HepG2 (cell line): ENCODE data around the gene TMEM143. TPM values are rescaled to one million over a fixed set of nuclear protein-coding genes. Genes with fewer than 3 reads are reported as not detected.

Source experiments
- ARID2 ChIP-seq: sonication (generic); formaldehyde crosslinking; IDR thresholded peaks from 2 replicates; pipeline ENCODE4 v1.8.1; 2022; ENCODE audit warnings: mild to moderate bottlenecking, missing genetic modification reagents, borderline replicate concordance
- ATM ChIP-seq: fragments of 450-650 bp; IDR thresholded peaks from 2 replicates; pipeline ENCODE4 v1.7.1; 2017; ENCODE audit warnings: mild to moderate bottlenecking, borderline replicate concordance
- DMTF1 ChIP-seq: sonication (generic); formaldehyde crosslinking; IDR thresholded peaks from 2 replicates; pipeline ENCODE4 v1.4.0; 2020; ENCODE audit warnings: mild to moderate bottlenecking, missing genetic modification reagents
- FOXJ3 ChIP-seq: sonication (generic); formaldehyde crosslinking; IDR thresholded peaks from 2 replicates; pipeline ENCODE4 v1.4.0; 2020; ENCODE audit warnings: missing genetic modification reagents, mild to moderate bottlenecking, borderline replicate concordance
- HDAC1 ChIP-seq: sonication (generic); formaldehyde crosslinking; IDR thresholded peaks from 2 replicates; pipeline ENCODE4 v1.5.1; 2020; ENCODE audit warnings: mild to moderate bottlenecking, missing genetic modification reagents
- HIC2 ChIP-seq: sonication (generic); formaldehyde crosslinking; IDR thresholded peaks from 2 replicates; pipeline ENCODE4 v1.9.0; 2022; ENCODE audit warnings: low read depth, missing genetic modification reagents
- HMG20B ChIP-seq: conservative IDR thresholded peaks from 2 replicates; pipeline ENCODE4 v1.6.1; 2016; ENCODE audit warnings: missing genetic modification reagents, missing compliant biosample characterization
- HNF4G ChIP-seq, 2 experiments: sonication (generic) in 1 of 2; formaldehyde crosslinking in 1 of 2; IDR thresholded peaks; 2 replicates each; pipeline versions ENCODE4 v1.4.0 to v1.6.1; 2011 to 2020; ENCODE audit warnings: borderline replicate concordance in 2 of 2, low read depth in 2 of 2, mild to moderate bottlenecking in 2 of 2, low read length in 1 of 2, missing genetic modification reagents in 1 of 2, moderate library complexity in 1 of 2
- KDM2A ChIP-seq: sonication (generic); formaldehyde crosslinking; IDR thresholded peaks from 2 replicates; pipeline ENCODE4 v1.4.0; 2020; ENCODE audit warnings: low read depth, missing genetic modification reagents, borderline replicate concordance
- MAF1 ChIP-seq: sonication (generic); formaldehyde crosslinking; IDR thresholded peaks from 2 replicates; pipeline ENCODE4 v1.5.0; 2020; ENCODE audit warnings: missing genetic modification reagents, borderline replicate concordance
- NR2F6 ChIP-seq, 2 experiments: IDR thresholded peaks; 2 replicates each; pipeline ENCODE4 v1.6.1; 2016; ENCODE audit warnings: antibody characterized with exemption in 1 of 2, mild to moderate bottlenecking in 1 of 2
- PCBP2 ChIP-seq: fragments of 200-400 bp; formaldehyde crosslinking; optimal IDR thresholded peaks from 2 replicates; pipeline ENCODE3; 2018; ENCODE audit warnings: low read length, low read depth; ENCODE audit not compliant: poor library complexity, severe bottlenecking
- PITX1 ChIP-seq: sonication (generic); formaldehyde crosslinking; IDR thresholded peaks from 2 replicates; pipeline ENCODE4 v1.5.1; 2020; ENCODE audit warnings: mild to moderate bottlenecking, missing genetic modification reagents
- POLR2AphosphoS5 ChIP-seq: IDR thresholded peaks from 2 replicates; pipeline ENCODE4 v1.6.1; 2012; ENCODE audit warnings: low read depth, low read length
- PRMT3 ChIP-seq: sonication (generic); formaldehyde crosslinking; IDR thresholded peaks from 2 replicates; pipeline ENCODE4 v1.8.1; 2022; ENCODE audit warnings: low read depth, mild to moderate bottlenecking, moderate library complexity, missing genetic modification reagents, borderline replicate concordance
- RAD21 ChIP-seq: fragments of 450-650 bp; formaldehyde crosslinking; IDR thresholded peaks from 2 replicates; pipeline ENCODE4 v1.5.0; 2020; ENCODE audit warnings: mild to moderate bottlenecking
- TP53 ChIP-seq: sonication (generic); formaldehyde crosslinking; conservative IDR thresholded peaks from 2 replicates; pipeline ENCODE4 v1.4.0; 2020; ENCODE audit warnings: missing genetic modification reagents
- XBP1 ChIP-seq: sonication (generic); formaldehyde crosslinking; IDR thresholded peaks from 2 replicates; pipeline ENCODE4 v1.5.0; 2020; ENCODE audit warnings: missing genetic modification reagents
- ZBTB34 ChIP-seq: sonication (generic); formaldehyde crosslinking; IDR thresholded peaks from 2 replicates; pipeline ENCODE4 v1.8.0; 2022; ENCODE audit warnings: mild to moderate bottlenecking, missing genetic modification reagents
- ZFP37 ChIP-seq: sonication (generic); formaldehyde crosslinking; IDR thresholded peaks from 2 replicates; pipeline ENCODE4 v1.4.0; 2020; ENCODE audit warnings: missing genetic modification reagents, borderline replicate concordance
- ZNF136 ChIP-seq: sonication (generic); formaldehyde crosslinking; IDR thresholded peaks from 2 replicates; pipeline ENCODE4 v1.8.1; 2022; ENCODE audit warnings: low read depth, mild to moderate bottlenecking, moderate library complexity, missing genetic modification reagents
- ZNF331 ChIP-seq: sonication (generic); formaldehyde crosslinking; IDR thresholded peaks from 2 replicates; pipeline ENCODE4 v1.4.0; 2020; ENCODE audit warnings: missing genetic modification reagents
- ZNF468 ChIP-seq: sonication (generic); formaldehyde crosslinking; IDR thresholded peaks from 2 replicates; pipeline ENCODE4 v1.8.0; 2022; ENCODE audit warnings: mild to moderate bottlenecking, moderate library complexity, missing genetic modification reagents
- ZSCAN5A ChIP-seq: sonication (generic); formaldehyde crosslinking; IDR thresholded peaks from 2 replicates; pipeline ENCODE4 v1.8.0; 2022; ENCODE audit warnings: mild to moderate bottlenecking, missing genetic modification reagents, borderline replicate concordance
- polyA plus RNA-seq, 8 experiments: library from polyadenylated mRNA; depleted of rRNA in 3 of 8; stranded (reverse) in 7 of 8; unstranded in 1 of 8; fragments of >200 nt; fragmentation: Illumina TruSeq in 4 of 8; extraction: Trizol in 4 of 8; gene quantifications; 2 replicates each; pipeline versions ENCODE4 v1.2.1 to v1.2.3, GENCODE V29; 2011 to 2016; ENCODE audit warnings: low read depth in 4 of 8, missing spikeins in 1 of 8, mixed read lengths in 1 of 8; ENCODE audit not compliant: insufficient read depth in 1 of 8
- total RNA-seq, 5 experiments: library from RNA; depleted of rRNA; stranded (reverse); fragments of >200 nt; fragmentation: Illumina TruSeq; extraction: Trizol; gene quantifications; 2 replicates each; pipeline ENCODE4 v1.2.3, GENCODE V29; 2016; ENCODE audit warnings: low read depth in 1 of 5

TMEM143 gene
- total and polyA plus RNA-seq, 2 of the 13 experiments (the other 11 are each of a cell fraction or from before 2014, with no cell fraction given), result 7.7 to 11.3 TPM

- TF ChIP-seq ZBTB34, result peak; percentile 87
- no peak for TF ChIP-seq PCBP2
- no peak for TF ChIP-seq HNF4G (IDR thresholded peaks at IDR 0.05; ENCODE audit: borderline replicate concordance, low read depth, low read length)
- TF ChIP-seq HNF4G (CRISPR knock-in tag; IDR thresholded peaks at IDR 0.05; ENCODE audit: borderline replicate concordance, low read depth), result no peak
- TF ChIP-seq HDAC1 (CRISPR knock-in tag), result no peak
- TF ChIP-seq NR2F6 (IDR thresholded peaks at IDR 0.05), result peak; percentile 84
- TF ChIP-seq NR2F6 (CRISPR knock-in tag; IDR thresholded peaks at IDR 0.05), result peak; percentile 90
- no peak for TF ChIP-seq RAD21 (CRISPR knock-in tag)
- TF ChIP-seq PRMT3, result no peak
- TF ChIP-seq KDM2A (CRISPR knock-in tag), result peak; percentile 27; the same call in 1 of the 2 replicates
- no peak for TF ChIP-seq POLR2AphosphoS5
- no peak for TF ChIP-seq ZFP37 (CRISPR knock-in tag)
- peak; percentile 43; the same call in 1 of the 2 replicates for TF ChIP-seq HIC2 (CRISPR knock-in tag)
- peak; percentile 31; the same call in 1 of the 2 replicates for TF ChIP-seq PITX1
- TF ChIP-seq ARID2 (CRISPR knock-in tag), result no peak
- no peak for TF ChIP-seq ZSCAN5A (CRISPR knock-in tag)
- TF ChIP-seq ZNF331 (CRISPR knock-in tag), result peak; percentile 15; the same call in 1 of the 2 replicates
- no peak for TF ChIP-seq FOXJ3 (CRISPR knock-in tag)
- 0 out of 2 replicates have a peak, but pooled peaks have one; percentile 35 for TF ChIP-seq HMG20B (CRISPR knock-in tag)
- TF ChIP-seq XBP1 (CRISPR knock-in tag), result no peak
- TF ChIP-seq ZNF468 (CRISPR knock-in tag), result no peak
- TF ChIP-seq ATM, result no peak
- TF ChIP-seq DMTF1 (CRISPR knock-in tag), result no peak
- TF ChIP-seq ZNF136 (CRISPR knock-in tag), result no peak
- TF ChIP-seq TP53 (CRISPR knock-in tag), result no peak
- TF ChIP-seq MAF1 (CRISPR knock-in tag), result no peak
These were observed 68.3 kb downstream of the TMEM143 start (continued) for GRCh38 chr19:48295458-48295857.
